HepG2 (cell line): ENCODE results near the gene CELSR3. TPM values are rescaled to one million over a fixed set of nuclear protein-coding genes. Genes with fewer than 3 reads are reported as not detected.

Source experiments
- ATAC-seq: fragments of 200-7000 bp; cut with Tn5 transposase; 3 replicates; pipeline ENCODE4 v1.9.1; 2020; ENCODE audit warnings: mild to moderate bottlenecking, moderate library complexity
- BruUV-seq: library from RNA; stranded (reverse); fragments of 400-500 nt; replicated peaks from 2 replicates; lab custom pipeline; 2021; lab: Mats Ljungman, UMichigan
- CTCF ChIA-PET: fragments of 300-600 bp; formaldehyde crosslinking; extraction: SDS; loops from one replicate; lab custom pipeline; 2021; ENCODE audit warnings: low total read pairs, inconsistent platforms, low intra/inter-chr PET ratio; lab: Yijun Ruan, JAX
- POLR2A ChIA-PET: fragments of 350-600 bp; sonication (Branson Sonifier 250); formaldehyde crosslinking; loops from one replicate; lab custom pipeline; 2020; ENCODE audit warnings: antibody characterized with exemption, inconsistent platforms; lab: Yijun Ruan, JAX
- DNase-seq: peaks from one replicate; pipeline ENCODE4 v3.0.0-alpha.2; 2015; ENCODE audit warnings: low spot score
- FAIRE-seq: peaks from 3 replicates; lab custom pipeline; 2011; peaks lifted over from hg19 to GRCh38; lab: Jason Lieb, UNC
- H2AFZ ChIP-seq: one replicate; pipeline ENCODE4 v1.6.1; 2011; ENCODE audit warnings: low read length, inconsistent platforms
- H3K27ac ChIP-seq: fragments of 300-600 bp; 3 replicates; pipeline ENCODE4 v1.8.0; 2011; ENCODE audit warnings: mixed run types, mild to moderate bottlenecking, mixed read lengths, low read length, inconsistent platforms; ENCODE audit not compliant: insufficient read depth; ENCODE audit errors: extremely low read length
- H3K27me3 ChIP-seq, 2 experiments: fragments of 200-600 bp in 1 of 2; 2 replicates in 1 of 2; 3 replicates in 1 of 2; pipeline versions ENCODE4 v1.6.0 to v1.8.0; 2011; ENCODE audit warnings: low read length in 2 of 2, mild to moderate bottlenecking in 2 of 2, moderate library complexity in 2 of 2, inconsistent platforms in 1 of 2; ENCODE audit not compliant: insufficient read depth in 2 of 2, control insufficient read depth in 1 of 2
- H3K36me3 ChIP-seq, 2 experiments: fragments of 200-600 bp in 1 of 2; replicated peaks in 1 of 2; 2 replicates in 1 of 2; 3 replicates in 1 of 2; pipeline versions ENCODE4 v1.5.1 to v1.8.0; 2011; ENCODE audit warnings: low read length in 2 of 2, inconsistent platforms in 1 of 2; ENCODE audit not compliant: insufficient read depth in 2 of 2, control insufficient read depth in 1 of 2
- H3K4me1 ChIP-seq: 2 replicates; pipeline ENCODE4 v1.5.1; 2012; ENCODE audit warnings: low read length, inconsistent platforms; ENCODE audit not compliant: insufficient read depth
- H3K4me2 ChIP-seq: 2 replicates; pipeline ENCODE4 v1.6.0; 2011; ENCODE audit warnings: low read depth, low read length, inconsistent platforms
- H3K4me3 ChIP-seq, 3 experiments: fragments of 200-600 bp in 1 of 3; sonication (generic), shearing (Covaris generic) in 1 of 3; replicated peaks in 1 of 3; 2 replicates each; pipeline ENCODE4 v1.5.1; 2011 to 2016; ENCODE audit warnings: low read length in 3 of 3, inconsistent platforms in 2 of 3, low read depth in 2 of 3, mild to moderate bottlenecking in 2 of 3, control low read depth in 1 of 3, mixed read lengths in 1 of 3; ENCODE audit not compliant: insufficient read depth in 1 of 3
- H3K79me2 ChIP-seq: one replicate; pipeline ENCODE4 v1.6.1; 2011; ENCODE audit warnings: low read length, inconsistent platforms; ENCODE audit not compliant: insufficient read depth
- H3K9ac ChIP-seq: 2 replicates; pipeline ENCODE4 v1.6.0; 2011; ENCODE audit warnings: mild to moderate bottlenecking, low read depth, low read length, inconsistent platforms; ENCODE audit not compliant: insufficient read depth
- H3K9me3 ChIP-seq: 2 replicates; pipeline ENCODE4 v1.5.1; 2012; ENCODE audit warnings: mild to moderate bottlenecking, low read length
- H4K20me1 ChIP-seq: 2 replicates; pipeline ENCODE4 v1.6.0; 2011; ENCODE audit warnings: inconsistent platforms, mild to moderate bottlenecking, low read length, moderate library complexity; ENCODE audit not compliant: insufficient read depth
- ARHGAP35 ChIP-seq: sonication (generic); formaldehyde crosslinking; IDR thresholded peaks from 2 replicates; pipeline ENCODE4 v1.9.0; 2022; ENCODE audit warnings: mild to moderate bottlenecking, inconsistent platforms, moderate library complexity, missing genetic modification reagents, borderline replicate concordance
- DNMT1 ChIP-seq: sonication (generic); formaldehyde crosslinking; IDR thresholded peaks from 2 replicates; pipeline ENCODE4 v1.5.1; 2020; ENCODE audit warnings: mild to moderate bottlenecking, missing genetic modification reagents
- MED13 ChIP-seq: sonication (generic); formaldehyde crosslinking; IDR thresholded peaks from 2 replicates; pipeline ENCODE4 v1.5.0; 2020; ENCODE audit warnings: missing genetic modification reagents
- MYC ChIP-seq: sonication (generic); formaldehyde crosslinking; IDR thresholded peaks from 2 replicates; pipeline ENCODE4 v1.9.0; 2021; ENCODE audit warnings: missing genetic modification reagents, borderline replicate concordance
- POLR2G ChIP-seq: fragments of 200-400 bp; formaldehyde crosslinking; IDR thresholded peaks from 2 replicates; pipeline ENCODE4 v1.6.1; 2018; ENCODE audit warnings: mild to moderate bottlenecking, low read depth, low read length, moderate library complexity
- ZFYVE20 ChIP-seq: sonication (generic); formaldehyde crosslinking; IDR thresholded peaks from 2 replicates; pipeline ENCODE4 v1.8.0; 2023; ENCODE audit warnings: low read depth, mild to moderate bottlenecking, moderate library complexity, missing genetic modification reagents, borderline replicate concordance
- ZNF225 ChIP-seq: sonication (generic); formaldehyde crosslinking; IDR thresholded peaks from 2 replicates; pipeline ENCODE4 v1.4.0; 2020; ENCODE audit warnings: mild to moderate bottlenecking, missing genetic modification reagents
- ZNF256 ChIP-seq: sonication (generic); formaldehyde crosslinking; conservative IDR thresholded peaks from 2 replicates; pipeline ENCODE4 v1.4.0; 2020; ENCODE audit warnings: missing genetic modification reagents
- WGBS: methylation state at CpG from one replicate; pipeline ENCODE4 v1.1.6; 2017; ENCODE audit warnings: low lambda C conversion rate; 5-methylcytosine and 5-hydroxymethylcytosine counted together
- in situ Hi-C: cut with HindIII; loops from 2 replicates; pipeline ENCODE4 v1.10.0; 2017; ENCODE audit warnings: low pct_unique_long_range_greater_than_20kb; ENCODE audit not compliant: extremely low pct_ligation_motif_present
- intact Hi-C: fragments of 100-400 bp; cut with micrococcal nuclease; formaldehyde crosslinking; loops from one replicate; pipeline ENCODE4 v1.10.0; 2022; ENCODE audit not compliant: unreplicated experiment
- polyA plus RNA-seq, 8 experiments: library from polyadenylated mRNA; depleted of rRNA in 3 of 8; stranded (reverse) in 7 of 8; unstranded in 1 of 8; fragments of >200 nt; fragmentation: Illumina TruSeq in 4 of 8; extraction: Trizol in 4 of 8; gene quantifications; 2 replicates each; pipeline versions ENCODE4 v1.2.1 to v1.2.3, GENCODE V29; 2011 to 2016; ENCODE audit warnings: low read depth in 4 of 8, missing spikeins in 1 of 8, mixed read lengths in 1 of 8; ENCODE audit not compliant: insufficient read depth in 1 of 8
- total RNA-seq, 5 experiments: library from RNA; depleted of rRNA; stranded (reverse); fragments of >200 nt; fragmentation: Illumina TruSeq; extraction: Trizol; gene quantifications; 2 replicates each; pipeline ENCODE4 v1.2.3, GENCODE V29; 2016; ENCODE audit warnings: low read depth in 1 of 5
- TF ChIP-seq, protein P1 (sequence below): sonication (generic); formaldehyde crosslinking; IDR thresholded peaks from 2 replicates; pipeline ENCODE4 v1.5.0; 2020; ENCODE audit warnings: missing genetic modification reagents
- TF ChIP-seq, protein P2 (sequence below): sonication (generic); formaldehyde crosslinking; IDR thresholded peaks from 2 replicates; pipeline ENCODE4 v1.5.0; 2020; ENCODE audit warnings: missing genetic modification reagents
- TF ChIP-seq, protein P3 (sequence below): sonication (generic); formaldehyde crosslinking; IDR thresholded peaks from 2 replicates; pipeline ENCODE4 v1.4.0; 2020; ENCODE audit warnings: mild to moderate bottlenecking, missing genetic modification reagents

Gene CELSR3
- total and polyA plus RNA-seq, 2 of the 13 experiments (the other 11 are each of a cell fraction or from before 2014, with no cell fraction given) = 5.4 to 6.7 TPM

DNA sequence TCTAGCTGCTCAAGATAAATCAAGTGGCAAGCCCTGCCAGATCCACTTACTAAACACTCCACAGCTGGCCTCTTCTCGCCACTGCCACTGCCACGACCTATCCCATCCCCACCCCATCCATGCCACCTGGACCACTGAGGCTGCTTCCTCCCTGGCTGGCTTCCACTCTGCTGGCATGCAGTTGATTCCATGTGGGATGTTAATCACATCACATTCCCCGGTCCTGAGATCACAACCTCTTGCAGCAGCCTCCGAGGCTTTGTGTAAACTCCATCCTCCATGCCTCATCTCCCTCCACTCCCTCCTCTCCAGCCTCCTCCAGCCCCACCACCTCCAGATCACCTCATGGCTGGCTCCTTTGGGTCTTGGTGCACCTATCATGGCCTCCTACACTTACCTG lies 15.4 kb upstream of the CELSR3 start:
- Histone ChIP-seq H3K79me2 (peaks cover 2% of the 10 kb centered on the region), H3K9ac (no peak overlapping the region), H3K4me2 (no peak overlapping the region), H3K4me3 (no peak overlapping the region), H2AFZ (no peak overlapping the region), H4K20me1 (no peaks in the 10 kb centered on the region), H3K27ac (no peak overlapping the region), H3K27me3 (no peaks in the 10 kb centered on the region), H3K4me1 (peaks cover 3% of the 10 kb centered on the region), H3K9me3 (no peaks in the 10 kb centered on the region), H3K36me3 (peaks cover 41 to 68% of the 10 kb centered on the region in 2 experiments)
- ATAC-seq (no peak), FAIRE-seq (no peak), DNase-seq (no peak)
- CTCF ChIA-PET = no interaction called here
- TF ChIP-seq ZFYVE20 (no peak), POLR2G (no peak), ZNF256 (CRISPR knock-in tag) (no peak), ZNF225 (no peak), MYC (CRISPR knock-in tag) (no peak), DNMT1 (CRISPR knock-in tag) (no peak), MED13 (CRISPR knock-in tag) (no peak), ARHGAP35 (no peak)
- TF ChIP-seq, protein P1, sequence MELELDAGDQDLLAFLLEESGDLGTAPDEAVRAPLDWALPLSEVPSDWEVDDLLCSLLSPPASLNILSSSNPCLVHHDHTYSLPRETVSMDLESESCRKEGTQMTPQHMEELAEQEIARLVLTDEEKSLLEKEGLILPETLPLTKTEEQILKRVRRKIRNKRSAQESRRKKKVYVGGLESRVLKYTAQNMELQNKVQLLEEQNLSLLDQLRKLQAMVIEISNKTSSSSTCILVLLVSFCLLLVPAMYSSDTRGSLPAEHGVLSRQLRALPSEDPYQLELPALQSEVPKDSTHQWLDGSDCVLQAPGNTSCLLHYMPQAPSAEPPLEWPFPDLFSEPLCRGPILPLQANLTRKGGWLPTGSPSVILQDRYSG (CRISPR knock-in tag) = no peak
- TF ChIP-seq, protein P2, sequence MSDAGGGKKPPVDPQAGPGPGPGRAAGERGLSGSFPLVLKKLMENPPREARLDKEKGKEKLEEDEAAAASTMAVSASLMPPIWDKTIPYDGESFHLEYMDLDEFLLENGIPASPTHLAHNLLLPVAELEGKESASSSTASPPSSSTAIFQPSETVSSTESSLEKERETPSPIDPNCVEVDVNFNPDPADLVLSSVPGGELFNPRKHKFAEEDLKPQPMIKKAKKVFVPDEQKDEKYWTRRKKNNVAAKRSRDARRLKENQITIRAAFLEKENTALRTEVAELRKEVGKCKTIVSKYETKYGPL = no peak
- TF ChIP-seq, protein P3, sequence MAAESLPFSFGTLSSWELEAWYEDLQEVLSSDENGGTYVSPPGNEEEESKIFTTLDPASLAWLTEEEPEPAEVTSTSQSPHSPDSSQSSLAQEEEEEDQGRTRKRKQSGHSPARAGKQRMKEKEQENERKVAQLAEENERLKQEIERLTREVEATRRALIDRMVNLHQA = no peak
- in situ Hi-C loops = no loop called here
- WGBS = 100% methylated on average over 4 of the region's 4 CpGs
- intact Hi-C loops = no loop called here
- BruUV-seq = no TSS peak
- POLR2A ChIA-PET = no interaction called here
